ENCODE results near the gene LILRA6. TPM values are rescaled to one million over a fixed set of nuclear protein-coding genes. Genes with fewer than 3 reads are reported as not detected.

Gene LILRA6
- polyA plus RNA-seq, 1 donor from 2014 or later = not detected

DNA sequence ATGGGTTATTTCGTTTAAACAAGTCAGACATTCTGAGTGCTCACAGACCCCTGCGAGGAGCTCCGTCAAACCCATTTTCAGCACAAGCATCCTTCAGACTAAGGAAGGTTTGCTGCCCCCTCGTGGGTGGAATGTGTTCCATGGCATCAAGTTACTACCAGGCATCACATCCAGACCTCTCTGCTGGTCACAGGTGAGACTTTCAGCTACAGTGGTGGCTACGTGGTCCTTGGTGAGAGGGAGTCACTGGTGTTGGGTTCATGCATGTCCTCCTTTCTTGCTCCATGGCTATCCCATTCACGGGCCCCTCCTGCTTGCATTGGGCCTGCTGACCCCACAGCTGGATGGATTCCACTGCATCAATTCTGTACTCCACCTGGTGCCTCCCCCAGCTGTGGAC, 23.5 kb upstream of the LILRA6 start:
- Histone ChIP-seq H3K9me3 (ENCODE audit: low read length) (no peaks in the 10 kb centered on the region), H3K27ac (ENCODE audit: low read length) (no peak overlapping the region), H3K36me3 (ENCODE audit: insufficient read depth, low read length) (no peaks in the 10 kb centered on the region), H3K4me2 (ENCODE audit: low read length) (no peak overlapping the region), H3F3A (ENCODE audit: insufficient read depth, low read length, poor library complexity, severe bottlenecking) (no peaks in the 10 kb centered on the region), H3K9ac (ENCODE audit: low read length) (no peak overlapping the region), H3K79me2 (replicated peaks; ENCODE audit: insufficient read depth, low read length) (no peaks in the 10 kb centered on the region), H4K20me1 (ENCODE audit: insufficient read depth) (no peaks in the 10 kb centered on the region), H3K27me3 (ENCODE audit: insufficient read depth, low read depth, low read length) (no peaks in the 10 kb centered on the region), H3K4me3 (ENCODE audit: low read length) (no peak overlapping the region), H3K9me2 (ENCODE audit: insufficient read depth, low read length) (no peaks in the 10 kb centered on the region), H2AFZ (ENCODE audit: low read depth, low read length) (no peak overlapping the region)
- TF ChIP-seq, protein P1, sequence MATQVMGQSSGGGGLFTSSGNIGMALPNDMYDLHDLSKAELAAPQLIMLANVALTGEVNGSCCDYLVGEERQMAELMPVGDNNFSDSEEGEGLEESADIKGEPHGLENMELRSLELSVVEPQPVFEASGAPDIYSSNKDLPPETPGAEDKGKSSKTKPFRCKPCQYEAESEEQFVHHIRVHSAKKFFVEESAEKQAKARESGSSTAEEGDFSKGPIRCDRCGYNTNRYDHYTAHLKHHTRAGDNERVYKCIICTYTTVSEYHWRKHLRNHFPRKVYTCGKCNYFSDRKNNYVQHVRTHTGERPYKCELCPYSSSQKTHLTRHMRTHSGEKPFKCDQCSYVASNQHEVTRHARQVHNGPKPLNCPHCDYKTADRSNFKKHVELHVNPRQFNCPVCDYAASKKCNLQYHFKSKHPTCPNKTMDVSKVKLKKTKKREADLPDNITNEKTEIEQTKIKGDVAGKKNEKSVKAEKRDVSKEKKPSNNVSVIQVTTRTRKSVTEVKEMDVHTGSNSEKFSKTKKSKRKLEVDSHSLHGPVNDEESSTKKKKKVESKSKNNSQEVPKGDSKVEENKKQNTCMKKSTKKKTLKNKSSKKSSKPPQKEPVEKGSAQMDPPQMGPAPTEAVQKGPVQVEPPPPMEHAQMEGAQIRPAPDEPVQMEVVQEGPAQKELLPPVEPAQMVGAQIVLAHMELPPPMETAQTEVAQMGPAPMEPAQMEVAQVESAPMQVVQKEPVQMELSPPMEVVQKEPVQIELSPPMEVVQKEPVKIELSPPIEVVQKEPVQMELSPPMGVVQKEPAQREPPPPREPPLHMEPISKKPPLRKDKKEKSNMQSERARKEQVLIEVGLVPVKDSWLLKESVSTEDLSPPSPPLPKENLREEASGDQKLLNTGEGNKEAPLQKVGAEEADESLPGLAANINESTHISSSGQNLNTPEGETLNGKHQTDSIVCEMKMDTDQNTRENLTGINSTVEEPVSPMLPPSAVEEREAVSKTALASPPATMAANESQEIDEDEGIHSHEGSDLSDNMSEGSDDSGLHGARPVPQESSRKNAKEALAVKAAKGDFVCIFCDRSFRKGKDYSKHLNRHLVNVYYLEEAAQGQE (IDR thresholded peaks at IDR 0.05; ENCODE audit: borderline replicate concordance) = no peak
- TF ChIP-seq, protein P2, sequence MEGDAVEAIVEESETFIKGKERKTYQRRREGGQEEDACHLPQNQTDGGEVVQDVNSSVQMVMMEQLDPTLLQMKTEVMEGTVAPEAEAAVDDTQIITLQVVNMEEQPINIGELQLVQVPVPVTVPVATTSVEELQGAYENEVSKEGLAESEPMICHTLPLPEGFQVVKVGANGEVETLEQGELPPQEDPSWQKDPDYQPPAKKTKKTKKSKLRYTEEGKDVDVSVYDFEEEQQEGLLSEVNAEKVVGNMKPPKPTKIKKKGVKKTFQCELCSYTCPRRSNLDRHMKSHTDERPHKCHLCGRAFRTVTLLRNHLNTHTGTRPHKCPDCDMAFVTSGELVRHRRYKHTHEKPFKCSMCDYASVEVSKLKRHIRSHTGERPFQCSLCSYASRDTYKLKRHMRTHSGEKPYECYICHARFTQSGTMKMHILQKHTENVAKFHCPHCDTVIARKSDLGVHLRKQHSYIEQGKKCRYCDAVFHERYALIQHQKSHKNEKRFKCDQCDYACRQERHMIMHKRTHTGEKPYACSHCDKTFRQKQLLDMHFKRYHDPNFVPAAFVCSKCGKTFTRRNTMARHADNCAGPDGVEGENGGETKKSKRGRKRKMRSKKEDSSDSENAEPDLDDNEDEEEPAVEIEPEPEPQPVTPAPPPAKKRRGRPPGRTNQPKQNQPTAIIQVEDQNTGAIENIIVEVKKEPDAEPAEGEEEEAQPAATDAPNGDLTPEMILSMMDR (IDR thresholded peaks at IDR 0.05; ENCODE audit: poor library complexity, severe bottlenecking) = peak; percentile 65
- TF ChIP-seq SMC3 (conservative IDR thresholded peaks at IDR 0.05; ENCODE audit: poor library complexity) (peak; percentile 61), RAD21 (conservative IDR thresholded peaks at IDR 0.05) (peak; percentile 52), MXI1 (conservative IDR thresholded peaks at IDR 0.05; ENCODE audit: poor library complexity, severe bottlenecking) (no peak)

DNA sequence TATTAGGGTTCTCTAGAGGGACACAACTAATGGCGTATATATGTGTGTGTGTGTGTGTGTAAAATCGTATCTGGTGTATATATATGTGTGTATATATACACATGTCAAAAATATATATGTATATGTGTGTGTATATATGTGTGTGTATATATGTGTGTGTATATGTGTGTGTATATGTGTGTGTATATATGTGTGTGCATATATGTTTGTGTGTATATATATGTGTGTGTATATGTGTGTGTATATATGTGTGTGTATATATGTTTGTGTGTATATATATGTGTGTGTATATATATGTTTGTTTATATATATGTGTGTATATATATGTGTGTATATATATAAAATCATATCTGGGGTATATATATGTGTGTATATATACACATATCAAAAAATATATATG, 19.9 kb upstream of the LILRA6 start:
- H3K9ac ChIP-seq (ENCODE audit: low read length) = no peak overlapping the region
- no peaks in the 10 kb centered on the region for H4K20me1 ChIP-seq (ENCODE audit: insufficient read depth)
- H3K9me3 ChIP-seq (ENCODE audit: low read length) = no peaks in the 10 kb centered on the region
- H3K9me2 ChIP-seq (ENCODE audit: insufficient read depth, low read length) = no peaks in the 10 kb centered on the region
- no peaks in the 10 kb centered on the region for H3K79me2 ChIP-seq (replicated peaks; ENCODE audit: insufficient read depth, low read length)
- no peak for TF ChIP-seq EP300 (conservative IDR thresholded peaks at IDR 0.05; ENCODE audit: poor library complexity, severe bottlenecking)
- TF ChIP-seq, protein P2 (IDR thresholded peaks at IDR 0.05; ENCODE audit: poor library complexity, severe bottlenecking) = no peak
- no peak for TF ChIP-seq SMC3 (conservative IDR thresholded peaks at IDR 0.05; ENCODE audit: poor library complexity)
- TF ChIP-seq, protein P1 (IDR thresholded peaks at IDR 0.05; ENCODE audit: borderline replicate concordance) = no peak
- TF ChIP-seq RAD21 (conservative IDR thresholded peaks at IDR 0.05) = no peak
- no peak for TF ChIP-seq MXI1 (conservative IDR thresholded peaks at IDR 0.05; ENCODE audit: poor library complexity, severe bottlenecking)
- H3K27me3 ChIP-seq (ENCODE audit: insufficient read depth, low read depth, low read length) = no peaks in the 10 kb centered on the region
- no peak overlapping the region for H3K27ac ChIP-seq (ENCODE audit: low read length)
- no peaks in the 10 kb centered on the region for H3K36me3 ChIP-seq (ENCODE audit: insufficient read depth, low read length)
- no peaks in the 10 kb centered on the region for H3F3A ChIP-seq (ENCODE audit: insufficient read depth, low read length, poor library complexity, severe bottlenecking)
- H3K4me3 ChIP-seq (ENCODE audit: low read length) = no peak overlapping the region
- H3K4me2 ChIP-seq (ENCODE audit: low read length) = no peak overlapping the region
- H2AFZ ChIP-seq (ENCODE audit: low read depth, low read length) = no peak overlapping the region
